ENCODE measurements around the gene METTL3. TPM values are rescaled to one million over a fixed set of nuclear protein-coding genes. Genes with fewer than 3 reads are reported as not detected.

The METTL3 gene
- total and polyA plus RNA-seq, 2 of the 8 experiments (the other 6 are each of a cell fraction or from before 2014, with no cell fraction given): 103 to 144 TPM

GRCh38 chr14:21496453-21496852, 14.7 kb downstream of the METTL3 start:
- H4K20me1 ChIP-seq (replicated peaks in 1 of 2; ENCODE audit: control insufficient read depth in 1 of 2, insufficient read depth in 2 of 2, low read length in 2 of 2): peaks cover 0 to 1% of the 10 kb centered on the region in 2 experiments
- H4K91ac ChIP-seq (replicated peaks; ENCODE audit: insufficient read length, low read length): no peak overlapping the region
- H2BK120ac ChIP-seq (replicated peaks; ENCODE audit: low read depth, low read length): no peak overlapping the region
- H3K56ac ChIP-seq (replicated peaks; ENCODE audit: insufficient read length, low read depth, low read length): no peak overlapping the region
- no peak overlapping the region for H2BK20ac ChIP-seq (ENCODE audit: low read length)
- H3K23ac ChIP-seq (ENCODE audit: insufficient read length): no peak overlapping the region
- no peak overlapping the region for H2BK15ac ChIP-seq (ENCODE audit: low read length)
- H3K36me3 ChIP-seq (ENCODE audit: control insufficient read depth in 2 of 4, insufficient read depth in 4 of 4, low read length in 3 of 4): peaks cover 27 to 86% (median 67%) of the 10 kb centered on the region in 4 experiments
- H3K79me1 ChIP-seq (ENCODE audit: low read depth, low read length): no peaks in the 10 kb centered on the region
- H2BK5ac ChIP-seq (ENCODE audit: low read depth, low read length): no peak overlapping the region
- H3K9ac ChIP-seq (replicated peaks in 1 of 4; ENCODE audit: extremely low read depth in 1 of 4, low read depth in 3 of 4, low read length in 3 of 4): no peak overlapping the region
- H3K18ac ChIP-seq (ENCODE audit: extremely low read depth, low read length): no peak overlapping the region
- H3K4ac ChIP-seq (replicated peaks; ENCODE audit: insufficient read length, low read depth, low read length): no peak overlapping the region
- no peaks in the 10 kb centered on the region for H3K79me2 ChIP-seq (ENCODE audit: control insufficient read depth in 1 of 2, insufficient read depth in 2 of 2, low read length in 2 of 2)
- H4K5ac ChIP-seq (ENCODE audit: insufficient read length, low read depth, low read length): no peak overlapping the region
- no peaks in the 10 kb centered on the region for H3K23me2 ChIP-seq (ENCODE audit: low read depth, low read length)
- no peaks in the 10 kb centered on the region for H3K27me3 ChIP-seq (replicated peaks in 1 of 4; ENCODE audit: control insufficient read depth in 3 of 4, extremely low read depth in 1 of 4, insufficient read depth in 3 of 4, low read length in 3 of 4)
- peaks cover 0 to 2% (median 1%) of the 10 kb centered on the region in 4 experiments; a peak in 2 of 7 replicates for H3K4me1 ChIP-seq (replicated peaks in 1 of 4; ENCODE audit: control insufficient read depth in 3 of 4, insufficient read depth in 4 of 4, low read length in 3 of 4)
- POLR2A ChIA-PET (ENCODE audit: partially characterized antibody): interaction anchor here (0.6 to 3.4 kb wide), 8 partner anchors 11 to 802 kb away, joined by 3 to 21 read pairs (median 5); partner anchors contain the start of genes METTL3 and SALL2
- H4K8ac ChIP-seq (ENCODE audit: extremely low read depth, insufficient read depth, low read length): no peak overlapping the region
- H3K4me2 ChIP-seq (ENCODE audit: insufficient read depth in 1 of 2, low read depth in 2 of 2, low read length in 2 of 2): no peak overlapping the region
- 97% methylated on average over 2 of the region's 2 CpGs; no CpG with 5 or more reads in 1 of the 2 experiments for whole genome bisulfite sequencing, 2 experiments (ENCODE audit: extremely low coverage in 1 of 2, insufficient coverage in 1 of 2, insufficient read length in 1 of 2, insufficient replicate concordance in 2 of 2, low coverage in 1 of 2, low lambda C conversion rate in 2 of 2, missing lambda C conversion rate in 1 of 2)
- H2AFZ ChIP-seq (ENCODE audit: low read length): no peak overlapping the region
- CTCF ChIA-PET (ENCODE audit: partially characterized antibody): interaction anchor here (0.6 to 2.6 kb wide), 6 partner anchors 27 to 82 kb away, joined by 3 to 7 read pairs (median 4); no protein-coding TSS in a partner anchor
- H2BK12ac ChIP-seq (ENCODE audit: low read depth, low read length): no peak overlapping the region
- no peak overlapping the region for H2AK5ac ChIP-seq (ENCODE audit: low read depth, low read length)
- FAIRE-seq (no peak), DNase-seq (ENCODE audit: low read depth in 1 of 2, low spot score in 2 of 2) (peak in 1 of 2 experiments; percentile 27)
- H3K14ac ChIP-seq (ENCODE audit: insufficient read length): no peak overlapping the region
- no peak overlapping the region for H3K4me3 ChIP-seq (ENCODE audit: extremely low read depth in 1 of 4, insufficient read depth in 2 of 4, low read depth in 3 of 4, low read length in 4 of 4)
- H3K9me3 ChIP-seq (ENCODE audit: insufficient read depth in 2 of 2, low read depth in 1 of 2, low read length in 1 of 2): no peaks in the 10 kb centered on the region
- no peak overlapping the region for H3K27ac ChIP-seq (ENCODE audit: low read depth, low read length)
- TF ChIP-seq POLR2A (IDR thresholded peaks at IDR 0.05; ENCODE audit: control extremely low read depth in 1 of 2, low read depth in 2 of 2, low read length in 2 of 2) (no peak), NANOG (IDR thresholded peaks at IDR 0.05; ENCODE audit: insufficient read depth, low read depth, low read length, poor library complexity, severe bottlenecking) (no peak), JUN (IDR thresholded peaks at IDR 0.05; ENCODE audit: low read depth, low read length) (no peak), PHF8 (conservative IDR thresholded peaks at IDR 0.05; ENCODE audit: low read depth, low read length) (no peak), BACH1 (IDR thresholded peaks at IDR 0.05; ENCODE audit: low read length) (no peak), HDAC6 (IDR thresholded peaks at IDR 0.05; ENCODE audit: low read depth, low read length) (no peak), SIX5 (IDR thresholded peaks at IDR 0.05; ENCODE audit: low read depth, low read length) (no peak), KDM4A (IDR thresholded peaks at IDR 0.05; ENCODE audit: low read depth, low read length, severe bottlenecking) (no peak), ATF2 (IDR thresholded peaks at IDR 0.05; ENCODE audit: low read length) (no peak), TAF1 (IDR thresholded peaks at IDR 0.05; ENCODE audit: low read depth, low read length) (no peak)
